CD14-positive monocyte (primary cell): ENCODE data around the gene TAF1C. TPM values are rescaled to one million over a fixed set of nuclear protein-coding genes. Genes with fewer than 3 reads are reported as not detected.
"Not testable (repeated sequence)": the region's sequence is repeated elsewhere in the genome, so short reads cannot be mapped to it uniquely, and the experiment has no call there.

Experiments used
- DNase-seq, 3 donors: peaks; one replicate each; pipeline ENCODE4 v3.0.0-alpha.2; 2011 to 2022
- H2AFZ ChIP-seq: 2 replicates; pipeline ENCODE4 v1.6.0; 2012; ENCODE audit warnings: mild to moderate bottlenecking, low read depth, low read length, inconsistent platforms; ENCODE audit not compliant: insufficient read depth, poor library complexity, severe bottlenecking
- H3K27ac ChIP-seq, 2 donors: 1 replicate in 1 of 2; 2 replicates in 1 of 2; pipeline ENCODE4 v1.5.1; 2012 to 2013; ENCODE audit warnings: low read length in 2 of 2, control low read depth in 1 of 2, inconsistent platforms in 1 of 2, low read depth in 1 of 2, mild to moderate bottlenecking in 1 of 2
- H3K27me3 ChIP-seq, 2 donors: one replicate each; pipeline versions ENCODE4 v1.6.0 to v1.6.1; 2011 to 2013; ENCODE audit warnings: low read length in 2 of 2; ENCODE audit not compliant: control insufficient read depth in 2 of 2, insufficient read depth in 2 of 2
- H3K36me3 ChIP-seq, 2 donors: replicated peaks in 1 of 2; 1 replicate in 1 of 2; 2 replicates in 1 of 2; pipeline versions ENCODE4 v1.5.1 to v1.6.1; 2012 to 2013; ENCODE audit warnings: low read length in 2 of 2, control low read depth in 1 of 2, inconsistent platforms in 1 of 2, mild to moderate bottlenecking in 1 of 2; ENCODE audit not compliant: insufficient read depth in 2 of 2, control insufficient read depth in 1 of 2
- H3K4me1 ChIP-seq, 2 donors: 1 replicate in 1 of 2; 2 replicates in 1 of 2; pipeline versions ENCODE4 v1.5.1 to v1.6.1; 2012 to 2013; ENCODE audit warnings: low read length in 2 of 2, control low read depth in 1 of 2, inconsistent platforms in 1 of 2, mild to moderate bottlenecking in 1 of 2, moderate library complexity in 1 of 2; ENCODE audit not compliant: insufficient read depth in 2 of 2, control insufficient read depth in 1 of 2
- H3K4me2 ChIP-seq: replicated peaks from 2 replicates; pipeline ENCODE3; 2012; ENCODE audit warnings: low read length, moderate library complexity, mild to moderate bottlenecking; ENCODE audit not compliant: poor library complexity, severe bottlenecking; ENCODE audit errors: extremely low read depth
- H3K4me3 ChIP-seq, 3 experiments: fragments of 200-600 bp in 1 of 3; sonication (generic) in 1 of 3; replicated peaks in 1 of 3; 1 replicate in 2 of 3; 2 replicates in 1 of 3; pipeline ENCODE4 v1.5.1; 2011 to 2013; ENCODE audit warnings: low read length in 3 of 3, mild to moderate bottlenecking in 3 of 3, control low read depth in 2 of 3, low read depth in 2 of 3, inconsistent platforms in 1 of 3, moderate library complexity in 1 of 3
- H3K79me2 ChIP-seq: 2 replicates; pipeline ENCODE4 v1.6.0; 2012; ENCODE audit warnings: mild to moderate bottlenecking, control low read depth, inconsistent platforms, low read length, moderate library complexity; ENCODE audit not compliant: insufficient read depth
- H3K9ac ChIP-seq: 2 replicates; pipeline ENCODE4 v1.6.0; 2017; ENCODE audit warnings: low read length, mild to moderate bottlenecking; ENCODE audit not compliant: insufficient read depth, poor library complexity, severe bottlenecking
- H3K9me3 ChIP-seq, 2 donors: replicated peaks in 1 of 2; 1 replicate in 1 of 2; 2 replicates in 1 of 2; pipeline versions ENCODE4 v1.5.1 to v1.6.1; 2012 to 2013; ENCODE audit warnings: low read length in 2 of 2, control low read depth in 1 of 2; ENCODE audit not compliant: control insufficient read depth in 1 of 2, insufficient read depth in 1 of 2
- H4K20me1 ChIP-seq: 2 replicates; pipeline ENCODE4 v1.6.0; 2012; ENCODE audit warnings: mild to moderate bottlenecking, low read length, control low read depth, moderate library complexity; ENCODE audit not compliant: insufficient read depth
- H3K27ac Mint-ChIP-seq, 7 donors: one replicate each; pipeline ENCODE4 v1.8.0; 2020; ENCODE audit warnings: mild to moderate bottlenecking in 7 of 7, mixed read lengths in 7 of 7, moderate library complexity in 6 of 7, inconsistent platforms in 2 of 7
- H3K27me3 Mint-ChIP-seq, 3 donors: one replicate each; pipeline ENCODE4 v1.8.0; 2021 to 2022; ENCODE audit warnings: low read depth in 3 of 3, mild to moderate bottlenecking in 3 of 3, mixed read lengths in 3 of 3, moderate library complexity in 3 of 3, inconsistent platforms in 1 of 3
- H3K36me3 Mint-ChIP-seq, 2 donors: one replicate each; pipeline ENCODE4 v1.8.0; 2020; ENCODE audit warnings: mixed read lengths in 2 of 2, inconsistent platforms in 1 of 2, mild to moderate bottlenecking in 1 of 2
- H3K4me1 Mint-ChIP-seq: one replicate; pipeline ENCODE4 v1.8.0; 2020; ENCODE audit warnings: mild to moderate bottlenecking, mixed read lengths
- H3K4me3 Mint-ChIP-seq, 2 donors: one replicate each; pipeline ENCODE4 v1.8.0; 2020; ENCODE audit warnings: mild to moderate bottlenecking in 2 of 2, mixed read lengths in 2 of 2, moderate library complexity in 1 of 2
- H3K9me3 Mint-ChIP-seq, 7 donors: one replicate each; pipeline ENCODE4 v1.8.0; 2020 to 2022; ENCODE audit warnings: mixed read lengths in 7 of 7, mild to moderate bottlenecking in 6 of 7, moderate library complexity in 6 of 7, inconsistent platforms in 2 of 7
- CTCF ChIP-seq: fragments of 200-600 bp; IDR thresholded peaks from one replicate; pipeline ENCODE4 v1.8.0; 2022; ENCODE audit warnings: antibody characterized with exemption, mild to moderate bottlenecking
- WGBS: methylation state at CpG from one replicate; pipeline ENCODE4 v1.1.5; 2013; ENCODE audit warnings: missing lambda C conversion rate; ENCODE audit not compliant: insufficient coverage; 5-methylcytosine and 5-hydroxymethylcytosine counted together
- intact Hi-C, 2 donors: fragments of 100-400 bp; cut with micrococcal nuclease; formaldehyde crosslinking; loops; one replicate each; pipeline versions ENCODE4 v1.15.0 to v1.15.1; 2023
- polyA plus RNA-seq, 3 donors: library from polyadenylated mRNA; depleted of rRNA in 1 of 3; unstranded in 2 of 3; stranded (reverse) in 1 of 3; fragments of 300-500 nt in 2 of 3; fragments of >200 nt in 1 of 3; fragmentation: Illumina TruSeq in 2 of 3; gene quantifications; 1 replicate in 2 of 3; 2 replicates in 1 of 3; pipeline ENCODE4 v1.2.3, GENCODE V29; 2012 to 2021

TAF1C gene
- polyA plus RNA-seq, 3 donors, result 4.0 to 126 (median 4.5) TPM

GRCh38 chr16:84207251-84207650 is 20.4 kb upstream of the TAF1C start:
- Histone ChIP-seq H3K9me3 (no peaks in the 10 kb centered on the region), H3K36me3 (no peaks in the 10 kb centered on the region), H3K27me3 (no peaks in the 10 kb centered on the region), H3K27ac (no peak overlapping the region), H3K4me3 (no peak overlapping the region), H2AFZ (no peak overlapping the region), H3K4me1 (no peaks in the 10 kb centered on the region), H4K20me1 (no peaks in the 10 kb centered on the region), H3K4me2 (no peak overlapping the region), H3K79me2 (no peaks in the 10 kb centered on the region), H3K9ac (no peak overlapping the region)
- intact Hi-C loops, result no loop called here
- Mint-ChIP-seq H3K36me3 (no peaks in the 10 kb centered on the region), H3K27me3 (peaks cover 3 to 13% (median 5%) of the 10 kb centered on the region in 3 donors), H3K4me3 (no peak overlapping the region), H3K4me1 (no peaks in the 10 kb centered on the region), H3K9me3 (peaks cover 0 to 8% (median 4%) of the 10 kb centered on the region in 7 donors), H3K27ac (no peak overlapping the region)
- WGBS, result 83% methylated on average over 6 of the region's 6 CpGs
- TF ChIP-seq CTCF, result no peak
- no peak for DNase-seq

- DNase-seq, result no peak
- no peaks in the 10 kb centered on the region for H3K79me2 ChIP-seq
- H3K36me3 ChIP-seq, result no peaks in the 10 kb centered on the region
- no peak overlapping the region for H3K4me3 ChIP-seq
- no peaks in the 10 kb centered on the region for H4K20me1 ChIP-seq
- TF ChIP-seq CTCF, result no peak
- H3K27me3 ChIP-seq, result no peaks in the 10 kb centered on the region
- H3K27ac ChIP-seq, result no peak overlapping the region
- no peak overlapping the region for H3K27ac Mint-ChIP-seq
- H3K4me2 ChIP-seq, result no peak overlapping the region
- H3K9ac ChIP-seq, result no peak overlapping the region
- H3K4me1 ChIP-seq, result no peaks in the 10 kb centered on the region
- 92% methylated on average over 18 of the region's 18 CpGs for WGBS
- intact Hi-C loops, result no loop called here
- H3K9me3 ChIP-seq, result no peaks in the 10 kb centered on the region
- H2AFZ ChIP-seq, result no peak overlapping the region
- no peaks in the 10 kb centered on the region for H3K4me1 Mint-ChIP-seq
- peaks cover 3 to 5% (median 5%) of the 10 kb centered on the region in 3 donors for H3K27me3 Mint-ChIP-seq
- H3K9me3 Mint-ChIP-seq, result peaks cover 0 to 8% (median 4%) of the 10 kb centered on the region in 7 donors
- H3K36me3 Mint-ChIP-seq, result no peaks in the 10 kb centered on the region
- no peak overlapping the region for H3K4me3 Mint-ChIP-seq
Measured at GRCh38 chr16:84205976-84206691, 19.3 kb upstream of the TAF1C start.

- H3K4me2 ChIP-seq, DNase-seq, H3K36me3 Mint-ChIP-seq, H3K4me3 ChIP-seq, H3K9ac ChIP-seq, H3K79me2 ChIP-seq, intact Hi-C loops, H3K4me1 Mint-ChIP-seq, H3K36me3 ChIP-seq, H3K9me3 ChIP-seq, H3K27ac Mint-ChIP-seq, H3K9me3 Mint-ChIP-seq, H4K20me1 ChIP-seq, H3K27me3 ChIP-seq, H3K4me3 Mint-ChIP-seq, H2AFZ ChIP-seq, H3K27me3 Mint-ChIP-seq, H3K27ac ChIP-seq, H3K4me1 ChIP-seq: not testable (repeated sequence)
- WGBS, result 97% methylated on average over 3 of the region's 6 CpGs
Measured at GRCh38 chr16:84205123-84205522, 18.3 kb upstream of the TAF1C start.
